Ammon's horn (tissue), 1 donor: ENCODE results near the gene GPAT3.
"Not testable (repeated sequence)": the region's sequence is repeated elsewhere in the genome, so short reads cannot be mapped to it uniquely, and the experiment has no call there.

Experiments
- DNase-seq: peaks from one replicate; pipeline ENCODE4 v3.0.0-alpha.2; 2016; ENCODE audit warnings: low spot score

The GPAT3 gene

DNA sequence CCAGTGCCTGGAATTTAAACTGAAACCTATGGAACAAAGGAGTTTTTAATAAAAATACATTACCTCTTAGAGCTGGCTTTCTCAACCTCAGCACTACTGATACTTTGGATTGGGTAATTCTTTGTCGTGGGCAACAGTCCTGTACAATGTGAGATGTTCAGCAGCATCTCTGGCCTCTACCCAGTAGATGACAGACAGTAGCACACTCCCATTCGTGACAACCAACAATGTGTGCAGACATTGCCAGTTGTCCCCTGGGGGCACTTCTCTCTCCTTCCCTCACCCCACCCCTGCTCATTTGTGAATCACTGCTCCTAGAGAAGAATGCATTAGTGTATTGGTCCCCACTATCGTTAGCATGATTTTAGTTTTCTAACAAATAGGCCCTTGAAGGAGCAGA, 16.2 kb downstream of the GPAT3 start:
- DNase-seq, result no peak

DNA sequence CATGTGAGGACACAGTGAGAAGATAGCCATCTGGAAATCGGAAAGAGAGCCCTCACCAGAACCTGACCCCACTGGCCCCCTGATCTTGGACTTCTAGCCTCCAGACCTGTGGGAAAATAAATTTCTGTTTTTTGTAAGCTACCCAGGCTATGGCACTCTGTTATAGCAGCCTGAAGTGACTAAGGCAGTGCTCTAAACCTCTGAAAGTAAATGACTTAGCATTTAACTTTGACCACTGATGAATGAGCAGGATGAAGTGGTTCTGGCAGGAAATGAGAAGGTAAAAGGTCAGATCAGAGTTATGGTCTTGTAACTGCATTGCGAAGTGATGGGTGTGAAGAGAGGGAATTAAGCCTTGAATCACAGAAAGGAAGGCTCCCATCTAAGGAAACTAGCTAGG, 17.0 kb downstream of the GPAT3 start:
- DNase-seq, result no peak

DNA sequence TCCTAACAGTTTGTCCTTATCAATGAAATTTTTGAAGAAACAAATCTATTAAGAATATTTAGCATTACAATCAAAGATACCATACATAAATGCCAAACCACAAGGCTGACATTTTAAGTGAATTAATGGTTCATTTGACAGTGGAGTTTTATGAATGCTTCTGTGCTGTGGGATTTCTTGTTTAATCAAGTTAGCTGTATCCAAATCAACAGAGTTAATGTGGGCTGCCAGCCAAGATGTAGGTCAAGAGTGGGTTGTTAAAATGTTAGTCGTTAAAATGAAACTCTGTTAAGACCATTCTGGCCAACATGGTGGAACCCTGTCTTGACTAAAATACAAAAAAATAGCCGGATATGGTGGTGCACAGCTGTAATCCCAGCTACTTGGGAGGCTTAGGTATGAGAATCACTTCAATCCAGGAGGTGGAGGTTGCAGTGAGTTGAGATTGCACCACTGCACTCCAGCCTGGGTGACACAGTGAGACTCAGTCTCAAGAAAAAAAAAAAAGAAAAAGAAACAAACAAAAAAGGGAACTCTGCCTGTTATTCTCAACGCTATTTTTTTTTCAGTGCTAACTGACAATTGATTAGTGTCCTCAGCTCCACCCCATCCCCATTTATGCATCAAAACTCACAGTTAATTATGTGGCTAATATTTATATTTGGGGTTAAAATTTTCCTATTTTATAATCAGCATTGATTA, 20.2 kb downstream of the GPAT3 start:
- DNase-seq, result no peak

DNA sequence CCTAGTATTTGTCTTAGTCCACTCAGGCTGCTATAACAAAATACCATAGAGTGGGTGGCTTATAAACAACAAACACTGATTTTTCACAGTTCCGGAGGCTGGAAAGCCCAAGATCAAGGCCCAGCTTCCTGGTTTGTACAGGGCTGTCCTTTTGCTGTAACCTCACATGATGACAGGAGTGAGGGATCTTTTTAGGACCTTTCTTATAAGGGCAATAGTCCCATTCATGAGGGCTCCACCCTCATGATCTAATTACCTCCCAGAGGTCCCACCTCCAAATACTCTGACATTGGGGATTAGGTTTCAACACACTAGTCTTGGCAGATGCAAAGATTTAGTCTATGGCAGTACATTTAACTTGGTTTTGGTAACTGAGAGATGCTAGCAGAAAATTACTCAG, 20.9 kb downstream of the GPAT3 start:
- no peak for DNase-seq

DNA sequence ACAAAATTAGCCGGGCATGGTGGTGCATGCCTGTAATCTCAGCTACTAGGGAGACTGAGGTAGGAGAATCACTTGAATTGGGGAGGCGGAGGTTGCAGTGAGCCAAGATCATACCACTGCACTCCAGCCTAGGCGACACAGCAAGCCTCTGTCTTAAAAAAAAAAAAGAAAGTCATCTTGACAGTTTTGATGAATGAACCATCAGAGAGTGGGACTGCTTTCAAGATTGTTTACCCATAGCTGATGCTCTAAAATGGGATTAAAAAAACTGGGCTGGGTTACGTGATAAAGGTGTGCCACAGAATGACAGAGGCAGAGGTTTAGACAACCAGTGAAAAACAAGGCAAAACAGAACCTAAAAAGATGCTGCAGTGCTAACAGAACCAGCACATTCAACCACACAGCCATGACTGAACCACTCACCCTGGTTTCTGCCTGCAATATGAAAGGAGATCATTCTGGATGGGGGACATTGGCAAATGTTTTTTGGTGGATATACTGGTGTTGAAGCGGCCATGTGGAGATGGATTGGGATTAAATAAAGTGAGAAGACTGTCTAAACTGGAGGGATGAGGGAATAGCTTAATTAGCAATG, 22.2 kb downstream of the GPAT3 start:
- no peak for DNase-seq

DNA sequence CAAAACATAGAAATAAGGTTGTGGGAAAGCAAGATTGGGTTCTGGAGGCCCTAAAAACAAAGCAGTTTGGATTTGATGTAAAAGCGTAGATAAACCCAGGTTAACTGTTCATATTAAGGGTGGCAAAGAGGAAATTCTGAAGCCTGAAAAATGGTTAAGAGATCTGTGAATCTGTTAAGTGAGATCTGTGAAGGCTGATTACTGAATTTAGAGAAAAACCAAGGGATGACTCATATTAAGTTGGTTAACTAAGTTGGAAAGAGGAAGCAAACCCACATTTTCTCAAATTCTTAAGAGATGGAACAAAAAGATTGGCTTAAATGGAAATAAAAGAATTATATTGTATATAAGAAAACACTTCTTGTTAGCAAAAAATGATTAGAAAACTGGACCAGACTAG, 22.8 kb downstream of the GPAT3 start:
- DNase-seq, result no peak

DNA sequence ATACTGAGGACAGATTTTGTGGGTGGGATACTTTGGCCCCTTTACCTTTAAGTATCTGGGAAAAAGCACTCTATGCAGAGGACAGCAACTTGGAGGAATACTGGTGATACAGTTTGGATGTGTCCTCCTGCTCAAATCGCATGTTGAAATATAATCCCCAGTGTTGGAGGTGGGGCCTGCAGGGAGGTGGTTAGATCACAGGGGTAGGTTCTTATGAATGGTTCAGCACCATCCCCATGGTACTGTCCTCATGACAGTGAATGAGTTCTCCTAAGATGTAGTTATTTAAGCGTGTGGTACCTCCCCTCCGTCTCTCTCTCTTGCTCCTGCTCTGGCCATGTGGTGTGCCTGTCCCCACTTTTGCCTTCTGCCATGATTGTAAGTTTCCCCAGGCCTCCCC, 24.6 kb downstream of the GPAT3 start:
- DNase-seq, result no peak

DNA sequence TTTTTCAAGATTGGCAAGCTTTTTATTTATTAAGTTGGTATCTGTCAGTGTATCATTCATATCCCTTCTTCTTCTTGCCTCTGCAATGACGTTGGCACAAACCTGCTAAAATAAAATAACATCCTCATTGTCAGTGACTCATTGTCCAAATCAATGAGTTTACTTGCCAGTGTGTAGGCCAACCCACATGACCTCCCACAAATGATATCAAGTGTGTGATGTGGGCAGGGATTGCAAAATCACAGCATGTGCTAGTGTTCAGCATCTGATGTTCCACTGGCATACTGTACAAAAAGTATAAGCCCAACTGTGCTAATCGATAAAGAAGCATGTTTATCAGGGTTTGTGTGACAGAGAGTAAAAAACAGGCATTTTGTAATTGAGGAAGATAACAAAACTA, 25.5 kb downstream of the GPAT3 start:
- peak; percentile 66 for DNase-seq

DNA sequence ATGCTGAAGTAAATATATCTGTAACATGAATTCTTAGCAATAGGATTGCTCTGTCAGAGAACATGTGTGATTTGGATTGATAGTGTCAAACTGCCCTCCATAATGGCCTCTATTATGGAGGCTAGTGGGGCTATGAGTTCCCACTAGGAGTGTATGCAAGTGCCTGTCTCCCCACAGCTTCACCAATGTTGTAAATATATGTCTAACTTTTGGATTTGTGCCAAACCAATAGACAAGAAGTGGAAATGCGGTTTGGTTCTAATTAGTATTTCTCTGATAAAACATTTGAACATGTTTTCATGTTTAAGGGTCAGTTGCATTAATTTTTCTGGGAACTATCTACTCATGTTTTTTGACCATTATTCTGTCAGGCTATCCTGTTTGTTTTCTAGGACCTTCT, 28.1 kb downstream of the GPAT3 start:
- DNase-seq, result no peak

DNA sequence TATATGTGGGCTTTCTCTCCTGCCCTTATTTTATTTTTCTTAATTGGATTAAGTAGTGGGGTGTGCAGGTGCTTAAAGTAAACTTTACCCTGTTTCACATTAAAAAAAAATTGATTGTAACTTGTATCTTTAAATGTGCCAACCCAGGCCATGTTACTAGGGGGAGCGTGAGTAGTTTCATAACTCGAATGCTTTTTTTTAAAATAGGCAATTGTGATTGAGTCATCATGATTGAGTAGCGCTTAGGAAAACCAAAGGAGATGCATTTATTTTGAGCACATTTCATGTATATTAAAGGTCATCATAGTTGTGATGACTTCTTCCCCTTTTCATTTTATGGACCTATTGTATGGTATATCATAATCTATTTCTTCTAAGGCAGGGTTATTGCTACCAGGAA, 32.2 kb downstream of the GPAT3 start:
- DNase-seq, result no peak

DNA sequence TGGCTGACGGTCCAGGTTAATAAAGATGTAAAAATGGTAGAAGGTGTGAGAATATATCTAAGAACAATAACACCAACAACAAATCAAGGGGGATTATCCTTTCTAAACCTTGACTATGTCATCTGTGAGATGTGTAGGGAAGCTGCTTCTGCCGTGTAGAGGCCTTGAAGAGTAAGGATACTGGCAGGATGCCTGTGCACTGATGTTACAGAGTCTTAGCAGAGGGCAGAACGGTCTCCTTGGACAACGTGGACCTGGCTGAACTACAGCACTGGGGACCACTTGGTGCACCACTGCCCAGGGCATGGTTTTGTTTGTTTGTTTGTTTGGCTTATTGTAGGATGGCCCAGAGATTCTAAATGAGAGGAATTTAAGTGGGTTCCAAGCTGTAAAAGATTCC, 33.5 kb downstream of the GPAT3 start:
- DNase-seq, result no peak

DNA sequence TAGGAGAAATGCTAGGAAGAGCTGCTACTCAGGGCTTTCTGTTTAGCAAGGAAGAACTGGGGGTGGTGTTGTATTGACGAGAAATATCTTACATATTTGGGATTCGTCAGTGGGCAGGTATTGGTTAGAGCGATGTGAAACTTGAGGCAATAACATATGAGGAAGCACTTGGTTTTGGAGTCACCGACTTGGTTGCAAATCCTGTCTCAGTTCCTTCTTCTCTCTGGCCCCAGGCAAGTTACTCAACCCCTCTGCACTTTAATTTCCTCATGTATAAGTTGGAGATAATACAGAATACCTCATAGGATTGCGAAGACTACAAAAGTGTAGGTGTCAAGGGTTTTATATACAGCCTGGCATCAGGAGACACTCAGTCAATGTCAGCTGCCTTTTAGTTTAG, 34.1 kb downstream of the GPAT3 start:
- DNase-seq, result peak; percentile 61

DNA sequence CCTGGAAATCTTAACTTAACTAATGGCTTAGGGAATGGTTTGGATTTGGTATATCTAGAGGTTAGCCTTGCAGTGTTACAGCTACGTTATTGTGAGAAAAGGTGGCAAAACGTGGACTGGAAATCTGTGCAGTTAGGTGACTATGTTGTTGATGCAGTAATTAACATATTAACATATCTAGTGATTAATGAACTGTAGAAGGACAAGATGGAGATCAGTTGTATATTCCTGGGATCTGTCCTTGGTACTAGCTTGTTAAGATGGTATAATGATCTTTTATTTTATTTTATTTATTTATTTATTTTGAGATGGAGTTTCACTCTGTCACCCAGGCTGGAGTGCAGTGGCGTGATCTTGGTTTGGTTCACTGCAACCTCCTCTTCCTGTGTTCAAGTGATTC, 36.9 kb downstream of the GPAT3 start:
- no peak for DNase-seq

DNA sequence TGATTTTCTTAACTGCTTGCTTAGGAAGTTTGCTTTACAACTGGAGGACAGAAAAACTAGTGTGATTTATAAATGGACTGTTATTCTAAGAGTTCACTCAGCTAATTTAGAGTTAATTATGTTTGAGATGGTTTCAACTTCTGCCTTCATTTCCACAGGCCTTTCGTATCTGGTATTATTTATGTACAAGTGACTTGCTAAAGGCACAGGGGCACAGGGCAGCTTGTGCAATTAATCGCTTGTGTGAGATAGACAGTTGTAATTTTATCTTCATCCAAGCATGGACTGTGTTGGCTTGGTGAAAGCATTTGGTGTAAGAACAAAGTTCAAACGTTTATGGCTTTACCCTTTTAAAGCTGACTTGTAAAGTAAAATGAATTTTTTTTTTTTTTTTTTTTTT, 38.3 kb downstream of the GPAT3 start:
- no peak for DNase-seq

DNA sequence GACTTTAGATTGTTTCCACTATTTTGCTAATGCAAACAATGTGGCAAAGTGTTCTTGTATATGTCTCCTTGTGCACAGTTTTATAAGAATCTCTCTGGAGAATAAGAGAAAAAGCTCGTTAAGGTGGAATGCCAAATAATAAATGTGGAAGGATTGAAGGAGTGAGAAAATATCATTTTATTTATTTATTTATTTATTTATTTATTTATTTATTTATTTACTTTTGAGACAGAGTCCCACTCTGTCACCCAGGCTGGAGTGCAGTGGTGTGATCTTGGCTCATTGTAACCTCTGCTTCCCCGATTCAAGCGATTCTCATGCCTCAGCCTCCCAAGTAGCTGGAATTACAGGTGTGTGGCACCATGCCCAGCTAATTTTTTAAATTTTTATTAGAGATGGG, 40.3 kb downstream of the GPAT3 start:
- DNase-seq, result not testable (repeated sequence)

DNA sequence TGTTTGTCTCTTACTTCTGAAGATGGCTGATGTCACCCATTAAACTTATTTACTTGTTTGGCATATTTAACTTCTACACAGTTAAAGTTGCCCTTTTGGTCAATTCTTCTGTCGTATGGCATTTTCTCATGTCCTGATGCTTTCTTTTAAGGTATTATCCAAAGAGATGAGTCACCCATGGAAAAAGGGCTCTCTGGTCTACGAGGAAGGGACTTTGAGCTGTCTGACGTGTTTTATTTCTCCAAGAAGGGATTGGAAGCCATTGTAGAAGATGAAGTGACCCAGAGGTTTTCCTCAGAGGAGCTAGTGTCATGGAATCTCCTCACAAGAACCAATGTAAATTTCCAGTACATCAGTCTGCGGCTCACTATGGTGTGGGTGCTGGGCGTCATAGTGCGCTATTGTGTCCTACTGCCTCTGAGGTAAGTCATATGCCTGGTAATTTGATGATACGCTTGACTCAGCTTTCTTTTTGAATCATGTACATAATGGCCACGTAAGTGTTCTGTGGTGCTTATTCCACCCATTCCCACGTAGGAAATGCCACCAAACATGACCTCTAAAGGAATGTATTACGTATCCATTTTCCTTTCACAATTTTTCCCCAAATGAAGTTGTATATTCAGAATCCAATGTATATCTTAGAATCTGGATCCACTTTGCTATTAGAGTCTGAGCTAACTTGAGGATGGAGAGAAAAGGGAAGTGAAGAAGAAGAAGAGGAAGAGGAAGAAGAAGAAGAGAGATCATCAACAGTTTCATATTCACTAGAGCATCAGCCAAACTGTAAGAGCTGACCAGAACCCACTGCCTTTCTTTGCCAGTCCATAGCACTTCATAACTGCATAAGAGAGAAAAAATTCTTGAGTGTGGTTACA, 45.7 kb downstream of the GPAT3 start:
- DNase-seq, result no peak

DNA sequence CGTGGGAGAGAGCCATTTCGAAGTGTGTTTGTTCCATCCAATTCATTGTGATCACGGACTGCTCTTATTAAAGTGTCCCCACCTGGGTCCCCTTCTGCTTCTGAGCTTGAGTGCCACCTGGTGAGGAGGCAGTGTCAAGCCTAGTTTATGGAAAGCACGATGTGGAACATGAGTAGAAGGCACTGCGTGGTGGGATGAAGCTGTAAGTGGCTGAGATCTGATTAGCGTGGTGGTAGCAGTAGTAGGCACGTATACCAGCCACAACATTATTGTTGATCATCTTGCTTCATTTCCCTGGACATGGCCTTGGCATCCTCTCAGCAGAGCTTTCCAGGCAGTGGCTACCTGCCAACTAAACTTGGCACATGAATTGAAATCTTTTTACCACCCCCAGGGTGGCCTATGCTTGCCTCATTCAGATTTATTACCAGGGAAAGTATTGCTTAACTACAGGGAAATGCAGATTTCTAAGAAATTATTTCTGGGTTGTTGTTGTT, 46.4 kb downstream of the GPAT3 start:
- peak; percentile 74 for DNase-seq

DNA sequence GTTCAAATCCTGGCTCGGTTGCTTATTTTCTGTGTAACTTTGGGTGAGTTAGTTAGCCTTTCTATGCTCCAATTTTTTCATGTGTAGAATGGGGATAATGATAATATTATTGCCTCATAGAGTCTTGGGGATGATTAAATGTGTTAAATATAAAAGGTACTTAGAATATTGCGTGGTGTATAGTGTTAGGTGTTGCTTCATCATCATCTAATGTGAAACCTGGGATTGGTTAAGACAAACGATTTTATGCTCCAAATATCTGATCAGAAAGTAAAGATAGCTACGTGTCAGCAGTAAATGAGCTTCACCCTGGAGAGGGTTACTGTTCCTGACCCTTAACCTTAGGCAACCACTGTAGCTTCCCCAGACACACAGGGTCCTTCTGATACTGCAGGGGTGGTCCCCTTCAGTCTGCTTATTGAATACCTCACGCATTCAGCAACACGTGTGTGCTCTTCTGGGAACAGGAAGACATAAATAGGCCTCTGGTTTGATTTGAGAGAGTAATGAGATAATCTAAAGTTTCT, 50.1 kb downstream of the GPAT3 start:
- DNase-seq, result no peak

DNA sequence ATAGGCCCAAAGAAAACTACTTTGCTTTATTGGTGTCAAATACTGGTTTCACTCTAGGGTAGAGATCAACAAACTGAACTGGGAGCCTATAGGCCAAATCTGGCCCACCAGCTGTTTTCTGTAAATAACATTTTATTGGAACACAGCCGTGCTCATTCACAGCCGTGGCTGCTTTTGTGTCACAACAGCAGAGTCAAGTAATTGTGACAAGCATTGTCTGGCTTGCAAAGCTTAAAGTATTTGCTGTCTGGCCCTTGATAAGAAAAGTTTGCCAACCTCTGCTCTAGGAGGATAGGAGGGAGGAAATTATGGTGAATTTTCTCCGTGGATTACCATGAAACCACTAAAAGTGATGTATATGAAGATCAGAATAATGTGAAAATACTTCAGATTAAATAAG, 53.4 kb downstream of the GPAT3 start:
- no peak for DNase-seq

DNA sequence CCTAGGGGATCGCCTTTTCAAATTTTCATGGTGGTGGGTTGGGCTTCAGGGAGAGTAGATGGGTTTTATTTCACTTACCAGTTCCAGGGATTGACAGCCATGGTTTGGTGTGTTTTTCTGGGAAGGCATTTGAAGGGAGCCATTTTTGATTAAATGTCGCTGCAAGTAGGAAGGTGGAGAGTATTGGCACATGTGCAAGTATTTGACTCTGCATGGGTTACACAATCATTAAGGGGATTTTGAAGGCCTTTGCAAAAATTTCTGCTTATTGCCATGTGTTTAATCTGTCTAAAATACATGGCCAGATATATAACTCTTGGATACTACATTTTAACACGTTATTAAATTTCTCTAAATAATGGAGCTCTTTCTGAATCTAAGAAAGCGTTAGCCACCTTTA, 55.1 kb downstream of the GPAT3 start:
- no peak for DNase-seq

DNA sequence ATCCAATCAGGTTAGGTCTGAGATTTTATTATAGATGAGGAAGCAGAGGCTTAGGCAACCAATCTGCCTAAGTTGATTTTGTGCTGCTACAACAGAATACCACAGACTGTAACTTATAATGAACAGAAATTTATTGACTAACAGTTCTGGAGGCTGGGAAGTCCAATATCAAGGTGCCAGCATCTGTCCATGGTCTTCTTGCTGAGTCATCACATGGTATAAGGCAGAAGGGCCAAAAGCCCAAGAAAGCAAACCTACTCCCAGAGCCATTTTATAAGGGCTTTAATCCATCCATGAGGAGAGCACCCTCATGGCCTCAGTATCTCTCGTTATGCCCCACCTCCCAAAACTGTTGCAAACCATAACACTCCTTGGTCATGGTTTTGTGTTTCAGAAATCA, 55.8 kb downstream of the GPAT3 start:
- DNase-seq, result no peak

DNA sequence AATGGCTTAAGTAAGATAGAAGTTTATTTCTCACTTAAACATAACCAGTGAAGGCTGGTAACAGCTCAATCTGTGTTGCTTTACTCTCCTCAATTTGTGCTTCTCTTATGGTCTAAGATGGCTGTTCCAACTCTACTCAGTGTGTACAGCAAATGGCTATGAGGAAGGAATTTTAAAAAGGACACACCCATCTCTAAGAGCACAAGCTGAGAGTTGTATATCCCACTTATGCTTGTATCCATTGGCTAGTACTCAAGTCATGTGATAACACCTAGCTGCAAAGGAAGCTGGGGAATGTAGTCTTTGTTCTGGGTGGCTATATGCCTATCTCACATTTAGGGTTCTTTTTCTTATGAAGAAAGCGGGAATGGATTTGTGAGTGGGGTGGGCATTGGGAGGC, 63.3 kb downstream of the GPAT3 start:
- no peak for DNase-seq

DNA sequence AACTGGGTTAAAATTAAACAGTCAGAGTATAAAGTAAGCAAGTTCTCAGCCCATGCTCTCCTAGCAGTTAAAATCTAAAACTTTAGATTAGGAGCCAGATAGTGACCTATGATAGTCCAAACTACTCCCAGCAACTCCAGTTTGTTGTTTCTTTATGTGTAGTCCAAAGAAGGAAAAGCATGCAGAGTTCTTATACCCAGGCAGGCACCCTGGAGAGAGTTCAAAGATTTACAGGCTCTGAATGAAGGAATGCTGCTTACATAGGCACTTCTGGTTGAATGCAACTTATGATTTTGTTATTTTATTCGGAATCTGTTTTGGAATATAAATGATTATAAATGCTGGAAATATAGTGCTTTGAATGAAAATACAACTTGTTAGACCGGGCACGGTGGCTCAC, 67.2 kb downstream of the GPAT3 start:
- no peak for DNase-seq
